HepG2 (cell line): ENCODE data around the gene GOT2. TPM values are rescaled to one million over a fixed set of nuclear protein-coding genes. Genes with fewer than 3 reads are reported as not detected.

Source experiments
- HBP1 ChIP-seq: IDR thresholded peaks from 2 replicates; pipeline ENCODE4 v1.6.1; 2016; ENCODE audit warnings: low read depth, control low read depth
- IRX3 ChIP-seq: sonication (generic); formaldehyde crosslinking; IDR thresholded peaks from 2 replicates; pipeline ENCODE4 v1.8.1; 2023; ENCODE audit warnings: mild to moderate bottlenecking, low read depth, missing genetic modification reagents, borderline replicate concordance
- ISL2 ChIP-seq: sonication (generic); formaldehyde crosslinking; IDR thresholded peaks from 2 replicates; pipeline ENCODE4 v1.5.0; 2020; ENCODE audit warnings: missing genetic modification reagents
- MLLT10 ChIP-seq: sonication (generic); formaldehyde crosslinking; IDR thresholded peaks from 2 replicates; pipeline ENCODE4 v1.4.0; 2020; ENCODE audit warnings: missing genetic modification reagents
- PPARG ChIP-seq: conservative IDR thresholded peaks from 2 replicates; pipeline ENCODE4 v1.6.1; 2016; ENCODE audit warnings: missing biosample characterization, missing genetic modification reagents
- SATB2 ChIP-seq: sonication (generic); formaldehyde crosslinking; IDR thresholded peaks from 2 replicates; pipeline ENCODE4 v1.5.0; 2020; ENCODE audit warnings: missing genetic modification reagents
- SNAPC4 ChIP-seq: sonication (generic); formaldehyde crosslinking; IDR thresholded peaks from 2 replicates; pipeline ENCODE4 v1.4.0; 2020; ENCODE audit warnings: mild to moderate bottlenecking, missing genetic modification reagents
- ZNF124 ChIP-seq: sonication (generic); formaldehyde crosslinking; IDR thresholded peaks from 2 replicates; pipeline ENCODE4 v1.4.0; 2020; ENCODE audit warnings: missing genetic modification reagents
- ZNF142 ChIP-seq: sonication (generic); formaldehyde crosslinking; IDR thresholded peaks from 2 replicates; pipeline ENCODE4 v1.4.0; 2020; ENCODE audit warnings: missing genetic modification reagents
- ZNF160 ChIP-seq: sonication (generic); formaldehyde crosslinking; IDR thresholded peaks from 2 replicates; pipeline ENCODE4 v1.8.0; 2022; ENCODE audit warnings: mild to moderate bottlenecking, inconsistent platforms, missing genetic modification reagents
- ZNF3 ChIP-seq: IDR thresholded peaks from 2 replicates; pipeline ENCODE4 v1.7.0; 2017; ENCODE audit warnings: inconsistent platforms
- ZNF569 ChIP-seq: sonication (generic); formaldehyde crosslinking; IDR thresholded peaks from 2 replicates; pipeline ENCODE4 v1.5.0; 2020; ENCODE audit warnings: mild to moderate bottlenecking, missing genetic modification reagents, moderate library complexity, borderline replicate concordance
- ZNF574 ChIP-seq: sonication (generic); formaldehyde crosslinking; IDR thresholded peaks from 2 replicates; pipeline ENCODE4 v1.4.0; 2020; ENCODE audit warnings: missing genetic modification reagents
- polyA plus RNA-seq, 8 experiments: library from polyadenylated mRNA; depleted of rRNA in 3 of 8; stranded (reverse) in 7 of 8; unstranded in 1 of 8; fragments of >200 nt; fragmentation: Illumina TruSeq in 4 of 8; extraction: Trizol in 4 of 8; gene quantifications; 2 replicates each; pipeline versions ENCODE4 v1.2.1 to v1.2.3, GENCODE V29; 2011 to 2016; ENCODE audit warnings: low read depth in 4 of 8, missing spikeins in 1 of 8, mixed read lengths in 1 of 8; ENCODE audit not compliant: insufficient read depth in 1 of 8
- total RNA-seq, 5 experiments: library from RNA; depleted of rRNA; stranded (reverse); fragments of >200 nt; fragmentation: Illumina TruSeq; extraction: Trizol; gene quantifications; 2 replicates each; pipeline ENCODE4 v1.2.3, GENCODE V29; 2016; ENCODE audit warnings: low read depth in 1 of 5

The GOT2 gene
- total and polyA plus RNA-seq, 2 of the 13 experiments (the other 11 are each of a cell fraction or from before 2014, with no cell fraction given): 32.6 to 121 TPM

- TF ChIP-seq ZNF142 (CRISPR knock-in tag) (no peak), SATB2 (0 out of 2 replicates have a peak, but pooled peaks have one; percentile 77), ZNF569 (CRISPR knock-in tag) (no peak), PPARG (0 out of 2 replicates have a peak, but pooled peaks have one; percentile 35), HBP1 (peak; percentile 16; the same call in 1 of the 2 replicates), ZNF160 (CRISPR knock-in tag) (peak; percentile 20; the same call in 1 of the 2 replicates), SNAPC4 (CRISPR knock-in tag) (no peak; the same call in 1 of the 2 replicates), ISL2 (CRISPR knock-in tag) (peak; percentile 75; the same call in 1 of the 2 replicates), ZNF124 (CRISPR knock-in tag) (no peak), MLLT10 (CRISPR knock-in tag) (no peak), IRX3 (no peak; the same call in 1 of the 2 replicates), ZNF574 (CRISPR knock-in tag) (peak; percentile 96), ZNF3 (CRISPR knock-in tag) (no peak; the same call in 1 of the 2 replicates)
Observed at GRCh38 chr16:58684354-58685083, 49.6 kb downstream of the GOT2 start, which contains the start of gene SLC38A7 (continued).
